ENCODE measurements around the gene SHROOM4. TPM values are rescaled to one million over a fixed set of nuclear protein-coding genes. Genes with fewer than 3 reads are reported as not detected.

SHROOM4 gene
- total and polyA plus RNA-seq, 9 of the 15 experiments (the other 6 are each of a cell fraction or from before 2014, with no cell fraction given) = not detected

DNA sequence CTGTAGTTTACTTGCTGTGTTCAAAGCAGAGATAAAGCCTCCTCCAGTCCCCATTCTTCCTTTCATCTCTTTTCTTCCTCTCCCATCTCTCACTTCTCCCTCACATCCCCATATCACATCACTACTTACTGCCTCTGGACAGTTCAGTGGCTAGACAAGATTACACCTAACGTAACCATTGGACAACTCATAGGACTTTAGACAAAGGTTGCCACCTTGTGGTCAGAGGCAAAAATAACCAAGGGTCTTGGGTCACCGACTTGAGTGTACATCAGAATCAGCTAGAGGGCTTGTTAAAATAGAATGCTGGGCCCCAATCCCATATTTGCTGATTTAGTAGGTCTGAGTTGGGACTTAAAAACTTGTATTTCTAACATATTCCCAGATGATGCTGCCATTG is 234.0 kb downstream of the SHROOM4 start:
- Histone ChIP-seq H3K9ac (ENCODE audit: insufficient read depth in 1 of 2, low read depth in 2 of 2, low read length in 2 of 2) (no peak overlapping the region), H3K4me3 (no peak overlapping the region), H3K27me3 (ENCODE audit: control insufficient read depth in 2 of 2, insufficient read depth in 2 of 2, low read length in 2 of 2) (no peaks in the 10 kb centered on the region), H3K27ac (ENCODE audit: extremely low read depth, low read depth, low read length) (no peak overlapping the region), H3K9me3 (replicated peaks; ENCODE audit: control insufficient read depth, insufficient read depth, low read depth, low read length) (no peaks in the 10 kb centered on the region), H3K4me2 (ENCODE audit: insufficient read depth, low read length) (no peak overlapping the region), H3K9me1 (ENCODE audit: control insufficient read depth, insufficient read depth, low read length) (no peaks in the 10 kb centered on the region), H2AFZ (ENCODE audit: low read depth, low read length) (no peak overlapping the region), H3K36me3 (ENCODE audit: control insufficient read depth, insufficient read depth, low read length) (no peaks in the 10 kb centered on the region), H3K4me1 (replicated peaks in 1 of 2; ENCODE audit: control insufficient read depth in 2 of 2, insufficient read depth in 2 of 2, low read length in 2 of 2) (no peaks in the 10 kb centered on the region), H4K20me1 (replicated peaks; ENCODE audit: control insufficient read depth, insufficient read depth, low read length) (no peaks in the 10 kb centered on the region), H3K79me2 (ENCODE audit: control insufficient read depth, insufficient read depth, low read length) (no peaks in the 10 kb centered on the region)
- no TSS peak for BruUV-seq (replicated peaks)
- 0% methylated on average over 2 of the region's 2 CpGs for WGBS (ENCODE audit: insufficient coverage, low coverage, missing lambda C conversion rate)
- ATAC-seq = peak; percentile 87
- ChIA-PET CTCF (ENCODE audit: low intra/inter-chr PET ratio) (interaction anchor here (0.7 kb wide), 1 partner anchor 479 kb away, joined by 3 read pairs; no protein-coding TSS in a partner anchor), POLR2A (no interaction called here)
- TF ChIP-seq, protein P1, sequence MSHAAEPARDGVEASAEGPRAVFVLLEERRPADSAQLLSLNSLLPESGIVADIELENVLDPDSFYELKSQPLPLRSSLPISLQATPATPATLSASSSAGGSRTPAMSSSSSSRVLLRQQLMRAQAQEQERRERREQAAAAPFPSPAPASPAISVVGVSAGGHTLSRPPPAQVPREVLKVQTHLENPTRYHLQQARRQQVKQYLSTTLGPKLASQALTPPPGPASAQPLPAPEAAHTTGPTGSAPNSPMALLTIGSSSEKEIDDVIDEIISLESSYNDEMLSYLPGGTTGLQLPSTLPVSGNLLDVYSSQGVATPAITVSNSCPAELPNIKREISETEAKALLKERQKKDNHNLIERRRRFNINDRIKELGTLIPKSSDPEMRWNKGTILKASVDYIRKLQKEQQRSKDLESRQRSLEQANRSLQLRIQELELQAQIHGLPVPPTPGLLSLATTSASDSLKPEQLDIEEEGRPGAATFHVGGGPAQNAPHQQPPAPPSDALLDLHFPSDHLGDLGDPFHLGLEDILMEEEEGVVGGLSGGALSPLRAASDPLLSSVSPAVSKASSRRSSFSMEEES (CRISPR knock-in tag; IDR thresholded peaks at IDR 0.05) = no peak
- TF ChIP-seq KAT7 (CRISPR knock-in tag; IDR thresholded peaks at IDR 0.05; ENCODE audit: borderline replicate concordance) = no peak
- TF ChIP-seq TBP (optimal IDR thresholded peaks at IDR 0.05; ENCODE audit: low read depth, low read length) = no peak
- TF ChIP-seq SREBF2 (CRISPR knock-in tag; IDR thresholded peaks at IDR 0.05) = no peak
- no peak for TF ChIP-seq ZFP1 (CRISPR knock-in tag; IDR thresholded peaks at IDR 0.05)
- TF ChIP-seq RAD21 (CRISPR knock-in tag; conservative IDR thresholded peaks at IDR 0.05 in 1 of 2, IDR thresholded peaks at IDR 0.05 in 1 of 2) = peak; percentile 54 to 64
- TF ChIP-seq, protein P2, sequence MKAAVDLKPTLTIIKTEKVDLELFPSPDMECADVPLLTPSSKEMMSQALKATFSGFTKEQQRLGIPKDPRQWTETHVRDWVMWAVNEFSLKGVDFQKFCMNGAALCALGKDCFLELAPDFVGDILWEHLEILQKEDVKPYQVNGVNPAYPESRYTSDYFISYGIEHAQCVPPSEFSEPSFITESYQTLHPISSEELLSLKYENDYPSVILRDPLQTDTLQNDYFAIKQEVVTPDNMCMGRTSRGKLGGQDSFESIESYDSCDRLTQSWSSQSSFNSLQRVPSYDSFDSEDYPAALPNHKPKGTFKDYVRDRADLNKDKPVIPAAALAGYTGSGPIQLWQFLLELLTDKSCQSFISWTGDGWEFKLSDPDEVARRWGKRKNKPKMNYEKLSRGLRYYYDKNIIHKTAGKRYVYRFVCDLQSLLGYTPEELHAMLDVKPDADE (conservative IDR thresholded peaks at IDR 0.05; ENCODE audit: control insufficient read depth, low read depth, low read length) = no peak
- no peak for TF ChIP-seq BHLHE40 (IDR thresholded peaks at IDR 0.05; ENCODE audit: low read length)
- TF ChIP-seq KLF13 (tag; IDR thresholded peaks at IDR 0.05; ENCODE audit: borderline replicate concordance, low read depth) = no peak
- TF ChIP-seq PHTF2 (CRISPR knock-in tag; IDR thresholded peaks at IDR 0.05) = no peak
- TF ChIP-seq NR1H2 (CRISPR knock-in tag; IDR thresholded peaks at IDR 0.05) = no peak
- TF ChIP-seq, protein P3, sequence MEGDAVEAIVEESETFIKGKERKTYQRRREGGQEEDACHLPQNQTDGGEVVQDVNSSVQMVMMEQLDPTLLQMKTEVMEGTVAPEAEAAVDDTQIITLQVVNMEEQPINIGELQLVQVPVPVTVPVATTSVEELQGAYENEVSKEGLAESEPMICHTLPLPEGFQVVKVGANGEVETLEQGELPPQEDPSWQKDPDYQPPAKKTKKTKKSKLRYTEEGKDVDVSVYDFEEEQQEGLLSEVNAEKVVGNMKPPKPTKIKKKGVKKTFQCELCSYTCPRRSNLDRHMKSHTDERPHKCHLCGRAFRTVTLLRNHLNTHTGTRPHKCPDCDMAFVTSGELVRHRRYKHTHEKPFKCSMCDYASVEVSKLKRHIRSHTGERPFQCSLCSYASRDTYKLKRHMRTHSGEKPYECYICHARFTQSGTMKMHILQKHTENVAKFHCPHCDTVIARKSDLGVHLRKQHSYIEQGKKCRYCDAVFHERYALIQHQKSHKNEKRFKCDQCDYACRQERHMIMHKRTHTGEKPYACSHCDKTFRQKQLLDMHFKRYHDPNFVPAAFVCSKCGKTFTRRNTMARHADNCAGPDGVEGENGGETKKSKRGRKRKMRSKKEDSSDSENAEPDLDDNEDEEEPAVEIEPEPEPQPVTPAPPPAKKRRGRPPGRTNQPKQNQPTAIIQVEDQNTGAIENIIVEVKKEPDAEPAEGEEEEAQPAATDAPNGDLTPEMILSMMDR (IDR thresholded peaks at IDR 0.05 in 2 of 3, conservative IDR thresholded peaks at IDR 0.05 in 1 of 3; ENCODE audit: insufficient read depth in 2 of 3, low read depth in 1 of 3, low read length in 3 of 3) = peak; percentile 47 to 59 (median 56); a peak in 5 of 6 replicates
- TF ChIP-seq SMC3 (conservative IDR thresholded peaks at IDR 0.05; ENCODE audit: insufficient read depth, low read depth, low read length) = peak; percentile 31; the same call in 1 of the 2 replicates
- intact Hi-C loops (cut with micrococcal nuclease) (loop anchor here (10.0 kb wide), 1 partner anchor 245 kb away; no protein-coding TSS in a partner anchor), in situ Hi-C loops (cut with MboI) (loop anchor here (25.0 kb wide), 2 partner anchors 368 to 1943 kb away; partner anchors contain the start of genes AKAP4 and CCNB3)
- peak; percentile 25 to 62 (median 44) for DNase-seq (ENCODE audit: extremely low read depth in 1 of 4, low spot score in 3 of 4)
- peak; percentile 88 for FAIRE-seq

Data from K562 (cell line).